CD4-positive, alpha-beta memory T cell (primary cell): ENCODE measurements around the gene HOXA9. TPM values are rescaled to one million over a fixed set of nuclear protein-coding genes. Genes with fewer than 3 reads are reported as not detected.

Experiments
- CTCF ChIA-PET: fragments of 350-600 bp; sonication (Branson Sonifier 250); formaldehyde crosslinking; loops from one replicate; lab custom pipeline; 2021; ENCODE audit warnings: inconsistent platforms; ENCODE audit not compliant: partially characterized antibody; lab: Charles Lee
- POLR2A ChIA-PET: fragments of 350-600 bp; sonication (Branson Sonifier 250); formaldehyde crosslinking; loops from one replicate; lab custom pipeline; 2021; ENCODE audit not compliant: partially characterized antibody; lab: Charles Lee
- DNase-seq, 5 donors: peaks; one replicate each; pipeline versions ENCODE4 v3.0.0 to v3.0.0-alpha.2; 2020 to 2022; ENCODE audit warnings: mixed read lengths in 1 of 5
- H3K27ac ChIP-seq: one replicate; pipeline ENCODE4 v1.7.0; 2013; ENCODE audit warnings: low read depth, low read length
- H3K27me3 ChIP-seq: 2 replicates; pipeline ENCODE4 v1.7.0; 2013; ENCODE audit warnings: mild to moderate bottlenecking, low read length, moderate library complexity; ENCODE audit not compliant: insufficient read depth
- H3K36me3 ChIP-seq: 2 replicates; pipeline ENCODE4 v1.7.0; 2013; ENCODE audit warnings: mild to moderate bottlenecking, low read length, moderate library complexity; ENCODE audit not compliant: insufficient read depth
- H3K4me1 ChIP-seq: 2 replicates; pipeline ENCODE4 v1.7.0; 2013; ENCODE audit warnings: mild to moderate bottlenecking, low read length, moderate library complexity; ENCODE audit not compliant: insufficient read depth
- H3K4me3 ChIP-seq, 2 donors: one replicate each; pipeline ENCODE4 v1.7.0; 2013; ENCODE audit warnings: low read length in 2 of 2, mild to moderate bottlenecking in 1 of 2
- H3K9me3 ChIP-seq, 2 donors: one replicate each; pipeline ENCODE4 v1.7.0; 2013; ENCODE audit warnings: low read length in 2 of 2, control low read depth in 1 of 2; ENCODE audit not compliant: control insufficient read depth in 1 of 2
- H3K27ac Mint-ChIP-seq, 7 donors: one replicate each; pipeline ENCODE4 v1.8.0; 2020 to 2021; ENCODE audit warnings: mixed read lengths in 7 of 7, mild to moderate bottlenecking in 6 of 7, inconsistent platforms in 3 of 7, moderate library complexity in 3 of 7
- H3K27me3 Mint-ChIP-seq, 2 donors: one replicate each; pipeline ENCODE4 v1.8.0; 2020 to 2021; ENCODE audit warnings: mixed read lengths in 2 of 2
- H3K36me3 Mint-ChIP-seq, 2 donors: one replicate each; pipeline ENCODE4 v1.8.0; 2020 to 2021; ENCODE audit warnings: mixed read lengths in 2 of 2, inconsistent platforms in 1 of 2, mild to moderate bottlenecking in 1 of 2
- H3K4me1 Mint-ChIP-seq, 4 donors: one replicate each; pipeline ENCODE4 v1.8.0; 2020 to 2021; ENCODE audit warnings: mixed read lengths in 4 of 4, mild to moderate bottlenecking in 1 of 4
- H3K4me3 Mint-ChIP-seq, 8 donors: one replicate each; pipeline ENCODE4 v1.8.0; 2020 to 2021; ENCODE audit warnings: mixed read lengths in 8 of 8, mild to moderate bottlenecking in 7 of 8, moderate library complexity in 6 of 8, inconsistent platforms in 3 of 8
- H3K9me3 Mint-ChIP-seq, 8 donors: one replicate each; pipeline ENCODE4 v1.8.0; 2020 to 2021; ENCODE audit warnings: mixed read lengths in 8 of 8, mild to moderate bottlenecking in 5 of 8, inconsistent platforms in 3 of 8, moderate library complexity in 1 of 8
- intact Hi-C: fragments of 100-400 bp; cut with micrococcal nuclease; formaldehyde crosslinking; loops from one replicate; pipeline ENCODE4 v1.15.1; 2023
- polyA plus RNA-seq, 2 donors: library from polyadenylated mRNA; unstranded; fragments of 300-500 nt; fragmentation: Illumina TruSeq; gene quantifications; one replicate each; pipeline ENCODE4 v1.2.3, GENCODE V29; 2021
- total RNA-seq, 2 experiments: library from RNA; stranded (reverse); gene quantifications; one replicate each; pipeline ENCODE4 v1.2.3, GENCODE V29; 2021

HOXA9 gene
- total and polyA plus RNA-seq, 4 experiments from 2014 or later, result not detected

- H3K27ac Mint-ChIP-seq, result peak overlapping the region in 1 of 7 donors; percentile 88
- intact Hi-C loops, result loop anchor here (1.0 to 10.0 kb wide), 12 partner anchors 9 to 1308 kb away; partner anchors contain the start of genes HOXA1 and SNX10
- Histone ChIP-seq H3K27ac (no peak overlapping the region), H3K4me3 (peak overlapping the region; percentile 61 to 79), H3K9me3 (no peaks in the 10 kb centered on the region), H3K4me1 (peaks cover 38% of the 10 kb centered on the region), H3K27me3 (peaks cover 80% of the 10 kb centered on the region), H3K36me3 (no peaks in the 10 kb centered on the region)
- H3K4me1 Mint-ChIP-seq, result peaks cover 18 to 52% (median 30%) of the 10 kb centered on the region in 4 donors
- ChIA-PET POLR2A (interaction anchor here (1.2 to 1.7 kb wide), 2 partner anchors 13 to 478 kb away, joined by 6 read pairs; partner anchors contain the start of gene HOXA10), CTCF (interaction anchor here (0.7 to 3.6 kb wide), 33 partner anchors 9 to 1316 kb away, joined by 3 to 66 read pairs (median 5); partner anchors contain the start of genes HOXA10 and HOXA3)
- peak; percentile 77 to 84 (median 78) for DNase-seq
- H3K4me3 Mint-ChIP-seq, result peak overlapping the region; percentile 77 to 87 (median 81)
- H3K36me3 Mint-ChIP-seq, result peaks cover 0 to 3% of the 10 kb centered on the region in 2 donors
- peaks cover 51 to 68% of the 10 kb centered on the region in 2 donors for H3K27me3 Mint-ChIP-seq
- peaks cover 0 to 44% (median under 1%) of the 10 kb centered on the region in 8 donors for H3K9me3 Mint-ChIP-seq
Measured at GRCh38 chr7:27160546-27161213, 4.7 kb downstream of the HOXA9 start.

- peak overlapping the region in 1 of 7 donors; percentile 88 for H3K27ac Mint-ChIP-seq
- Histone ChIP-seq H3K27ac (no peak overlapping the region), H3K9me3 (no peaks in the 10 kb centered on the region), H3K27me3 (peaks cover 80% of the 10 kb centered on the region), H3K36me3 (no peaks in the 10 kb centered on the region), H3K4me3 (peak overlapping the region in 1 of 2 donors; percentile 79), H3K4me1 (peaks cover 38% of the 10 kb centered on the region)
- intact Hi-C loops, result loop anchor here (2.0 to 10.0 kb wide), 7 partner anchors 63 to 1308 kb away; partner anchors contain the start of genes HOXA1 and SNX10
- H3K36me3 Mint-ChIP-seq, result peaks cover 0 to 3% of the 10 kb centered on the region in 2 donors
- peak overlapping the region; percentile 62 to 84 (median 78) for H3K4me3 Mint-ChIP-seq
- peaks cover 20 to 54% (median 31%) of the 10 kb centered on the region in 4 donors for H3K4me1 Mint-ChIP-seq
- H3K9me3 Mint-ChIP-seq, result peaks cover 0 to 44% (median 0%) of the 10 kb centered on the region in 8 donors
- peaks cover 54 to 70% of the 10 kb centered on the region in 2 donors for H3K27me3 Mint-ChIP-seq
- ChIA-PET POLR2A (interaction anchor here (1.2 to 1.7 kb wide), 3 partner anchors 13 to 477 kb away, joined by 3 to 6 read pairs (median 3); no protein-coding TSS in a partner anchor), CTCF (interaction anchor here (1.1 to 3.6 kb wide), 21 partner anchors 9 to 1267 kb away, joined by 3 to 66 read pairs (median 6); partner anchors contain the start of genes HOXA10 and HOXA3)
- DNase-seq, result peak in 1 of 5 donors; percentile 40
Measured at GRCh38 chr7:27160145-27160545, 5.2 kb downstream of the HOXA9 start.

- ChIA-PET CTCF (interaction anchor here (0.7 to 1.7 kb wide), 12 partner anchors 9 to 1265 kb away, joined by 3 to 22 read pairs (median 4); partner anchors contain the start of gene HOXA6), POLR2A (interaction anchor here (1.2 to 1.3 kb wide), 2 partner anchors 13 to 476 kb away, joined by 3 read pairs; no protein-coding TSS in a partner anchor)
- Histone ChIP-seq H3K4me3 (no peak overlapping the region), H3K4me1 (peaks cover 38% of the 10 kb centered on the region), H3K9me3 (no peaks in the 10 kb centered on the region), H3K36me3 (no peaks in the 10 kb centered on the region), H3K27ac (no peak overlapping the region), H3K27me3 (peaks cover 81% of the 10 kb centered on the region)
- Mint-ChIP-seq H3K27me3 (peaks cover 60 to 73% of the 10 kb centered on the region in 2 donors), H3K36me3 (peaks cover 0 to 3% of the 10 kb centered on the region in 2 donors), H3K4me3 (peak overlapping the region; percentile 62 to 84 (median 78)), H3K27ac (peak overlapping the region in 1 of 7 donors; percentile 88), H3K9me3 (peaks cover 0 to 42% (median 0%) of the 10 kb centered on the region in 8 donors), H3K4me1 (peaks cover 23 to 56% (median 33%) of the 10 kb centered on the region in 4 donors)
- intact Hi-C loops, result loop anchor here (2.0 to 10.0 kb wide), 7 partner anchors 62 to 1307 kb away; partner anchors contain the start of genes HOXA1 and SNX10
- DNase-seq, result no peak
Measured at GRCh38 chr7:27159266-27160144, 5.8 kb downstream of the HOXA9 start.

GRCh38 chr7:27158436-27159265 is 6.7 kb downstream of the HOXA9 start:
- Histone ChIP-seq H3K4me1 (peaks cover 41% of the 10 kb centered on the region), H3K27me3 (peaks cover 83% of the 10 kb centered on the region), H3K36me3 (no peaks in the 10 kb centered on the region), H3K27ac (no peak overlapping the region), H3K4me3 (no peak overlapping the region), H3K9me3 (no peaks in the 10 kb centered on the region)
- CTCF ChIA-PET, result interaction anchor here (0.7 to 1.7 kb wide), 12 partner anchors 8 to 1264 kb away, joined by 3 to 22 read pairs (median 4); partner anchors contain the start of gene HOXA6
- Mint-ChIP-seq H3K27ac (peak overlapping the region in 4 of 7 donors; percentile 3 to 88 (median 64)), H3K4me1 (peaks cover 23 to 62% (median 34%) of the 10 kb centered on the region in 4 donors), H3K27me3 (peaks cover 61 to 73% of the 10 kb centered on the region in 2 donors), H3K4me3 (peak overlapping the region in 6 of 8 donors; percentile 10 to 74 (median 44)), H3K36me3 (peaks cover 0 to 3% of the 10 kb centered on the region in 2 donors), H3K9me3 (peaks cover 0 to 41% (median 0%) of the 10 kb centered on the region in 8 donors)
- intact Hi-C loops, result no loop called here
- POLR2A ChIA-PET, result interaction anchor here (1.2 to 1.3 kb wide), 2 partner anchors 14 to 476 kb away, joined by 3 read pairs; no protein-coding TSS in a partner anchor
- no peak for DNase-seq

GRCh38 chr7:27157702-27158431 is 7.5 kb downstream of the HOXA9 start:
- intact Hi-C loops, result no loop called here
- H3K27me3 Mint-ChIP-seq, result peaks cover 64 to 72% of the 10 kb centered on the region in 2 donors
- DNase-seq, result no peak
- H3K4me3 Mint-ChIP-seq, result peak overlapping the region; percentile 21 to 76 (median 38)
- peaks cover 0 to 3% of the 10 kb centered on the region in 2 donors for H3K36me3 Mint-ChIP-seq
- ChIA-PET CTCF (interaction anchor here (1.0 to 1.4 kb wide), 4 partner anchors 10 to 38 kb away, joined by 3 to 6 read pairs (median 3); partner anchors contain the start of genes HOXA10 and HOXA6), POLR2A (no interaction called here)
- peaks cover 41% of the 10 kb centered on the region for H3K4me1 ChIP-seq
- no peak overlapping the region for H3K27ac ChIP-seq
- H3K9me3 ChIP-seq, result no peaks in the 10 kb centered on the region
- no peak overlapping the region for H3K4me3 ChIP-seq
- H3K27ac Mint-ChIP-seq, result peak overlapping the region in 5 of 7 donors; percentile 2 to 88 (median 42)
- H3K4me1 Mint-ChIP-seq, result peaks cover 25 to 69% (median 36%) of the 10 kb centered on the region in 4 donors
- H3K36me3 ChIP-seq, result no peaks in the 10 kb centered on the region
- peaks cover 83% of the 10 kb centered on the region for H3K27me3 ChIP-seq
- peaks cover 0 to 41% (median 0%) of the 10 kb centered on the region in 8 donors for H3K9me3 Mint-ChIP-seq
